Kasumi-1 (cell line): ENCODE results near the gene NACA.
"Not testable (repeated sequence)": the region's sequence is repeated elsewhere in the genome, so short reads cannot be mapped to it uniquely, and the experiment has no call there.

ENCODE experiments used
- DNase-seq, 2 experiments: peaks; one replicate each; lab custom pipeline; 2025; lab: John Stamatoyannopoulos, UW

Gene NACA

DNA sequence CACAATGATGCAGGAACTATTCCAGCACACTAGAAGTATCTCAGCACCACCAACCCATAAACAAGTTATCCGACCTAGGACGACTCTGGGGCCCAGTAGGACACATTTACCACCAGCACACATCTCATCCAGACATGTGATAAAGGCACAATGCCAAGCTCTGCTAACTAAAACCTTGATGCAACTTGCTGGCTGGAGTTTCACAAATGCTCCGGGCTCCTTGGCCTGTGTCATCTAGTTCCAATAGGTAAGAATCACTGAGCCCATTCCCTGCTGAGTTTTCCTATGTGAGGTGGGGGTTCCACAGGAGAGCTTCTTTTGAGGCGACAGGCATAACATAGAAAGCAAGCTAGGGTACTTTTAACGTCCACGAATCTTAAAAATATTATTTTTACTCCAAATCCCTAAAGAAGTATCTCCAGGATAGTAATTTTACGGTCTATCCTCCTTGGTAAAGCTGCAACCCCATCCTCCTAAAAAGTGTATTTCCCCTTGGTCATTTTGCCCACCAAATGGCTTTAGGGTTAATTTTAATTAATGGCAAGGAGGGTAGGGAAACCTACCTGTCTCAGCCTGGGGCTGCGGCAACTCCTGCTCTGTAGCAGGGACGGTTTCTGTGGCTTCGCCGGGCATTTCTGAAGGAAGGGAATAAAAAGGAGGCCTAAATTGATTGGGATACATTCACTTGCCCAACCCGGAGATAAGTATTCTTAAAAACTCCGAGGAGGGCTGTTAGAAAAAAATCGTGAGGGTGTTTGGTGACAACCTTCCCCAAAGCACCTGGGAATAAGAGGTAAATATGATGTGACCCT is 1.0 kb downstream of the NACA start:
- DNase-seq = peak; percentile 29 to 30

GRCh38 chr12:56723352-56723751 is 1.7 kb downstream of the NACA start:
- no peak for DNase-seq

DNA sequence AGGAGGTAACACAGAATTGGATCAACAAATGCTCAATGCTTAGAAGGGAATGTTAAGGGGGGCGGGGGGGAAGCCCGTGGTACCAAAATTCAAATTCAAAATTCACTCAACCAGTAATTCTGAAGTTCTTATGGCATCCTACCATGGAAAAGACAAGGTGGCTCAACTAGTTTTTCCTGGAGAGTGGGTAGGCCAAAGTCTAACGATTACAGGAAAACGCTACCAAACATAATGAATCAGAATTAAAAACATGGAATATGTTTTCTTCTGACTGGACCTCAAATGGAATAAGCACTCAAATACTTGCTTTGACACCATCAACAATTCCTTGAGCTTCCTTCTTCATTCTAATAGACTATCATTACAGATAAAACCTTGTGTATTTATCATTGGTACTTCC is 2.3 kb downstream of the NACA start:
- no peak for DNase-seq

GRCh38 chr12:56721721-56722120 is 3.4 kb downstream of the NACA start:
- no peak for DNase-seq

DNA sequence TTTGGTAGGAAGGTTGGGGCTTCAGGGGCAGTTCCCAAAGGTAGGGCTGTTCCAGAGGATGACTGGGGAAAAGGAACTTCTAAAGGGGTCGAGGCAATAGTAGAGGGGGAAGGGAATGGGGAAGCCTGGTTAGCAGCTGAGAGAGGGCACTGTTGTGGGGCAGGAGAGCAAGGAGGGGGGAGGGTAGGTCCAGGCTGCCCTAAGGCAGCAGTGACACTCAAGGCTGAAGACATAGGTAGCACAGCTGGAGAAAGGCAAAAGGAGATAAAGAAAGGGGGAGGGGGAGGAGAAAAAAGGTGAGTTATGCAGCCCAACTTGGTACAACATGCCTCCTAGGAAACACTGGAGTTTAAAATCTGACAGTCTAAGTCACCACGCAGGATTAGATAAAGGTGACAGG is 3.9 kb downstream of the NACA start:
- DNase-seq = no peak

GRCh38 chr12:56720731-56721151 is 4.4 kb downstream of the NACA start:
- peak; percentile 27 to 55 for DNase-seq

GRCh38 chr12:56719056-56719455 is 6.0 kb downstream of the NACA start:
- DNase-seq = no peak

DNA sequence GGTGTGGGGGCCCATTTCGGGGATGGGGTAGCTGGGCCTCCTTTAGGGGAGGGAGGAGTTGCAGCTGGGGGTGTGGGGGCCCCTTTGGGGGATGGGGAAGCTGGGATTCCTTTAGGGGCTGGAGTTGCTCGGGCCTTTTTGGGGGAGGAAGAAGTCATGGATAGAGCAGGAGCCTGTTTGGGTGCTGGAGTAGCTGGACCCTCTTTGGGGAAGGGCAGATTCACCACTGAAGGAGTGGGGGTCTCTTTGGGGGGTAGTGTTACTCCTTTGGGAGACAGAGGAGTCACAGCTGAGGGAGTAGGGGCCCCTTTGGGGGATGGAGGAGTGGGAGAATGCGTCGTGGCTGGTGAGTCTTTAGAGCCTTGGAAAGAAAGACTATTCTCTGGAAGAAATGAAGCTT is 6.5 kb downstream of the NACA start:
- DNase-seq = no peak

- no peak for DNase-seq
Observed at GRCh38 chr12:56718149-56718548, 7.0 kb downstream of the NACA start.

GRCh38 chr12:56716933-56717880 is 7.9 kb downstream of the NACA start:
- DNase-seq = no peak

DNA sequence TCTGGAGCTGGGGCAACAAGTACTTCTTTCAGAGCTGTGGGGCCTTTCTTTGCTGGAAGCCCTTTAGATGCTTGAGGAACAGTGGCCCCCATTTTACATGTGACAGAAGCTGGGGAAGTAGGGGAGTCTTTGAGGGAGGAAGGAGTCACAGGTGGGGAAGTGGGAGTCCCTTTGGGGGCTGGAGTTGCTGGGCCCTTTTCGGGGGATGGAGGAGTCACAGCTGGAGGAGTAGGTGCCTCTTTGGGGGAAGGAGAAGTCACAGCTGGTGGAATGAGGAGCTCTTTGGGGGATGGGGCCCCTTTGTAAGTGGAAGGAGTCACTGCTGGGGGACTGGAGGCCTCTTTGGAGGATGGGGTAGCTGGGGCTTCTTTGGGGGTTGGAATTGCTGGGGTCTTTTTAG is 8.6 kb downstream of the NACA start:
- DNase-seq = peak; percentile 51 to 57

- no peak for DNase-seq
Observed at GRCh38 chr12:56715798-56716197, 9.3 kb downstream of the NACA start.

DNA sequence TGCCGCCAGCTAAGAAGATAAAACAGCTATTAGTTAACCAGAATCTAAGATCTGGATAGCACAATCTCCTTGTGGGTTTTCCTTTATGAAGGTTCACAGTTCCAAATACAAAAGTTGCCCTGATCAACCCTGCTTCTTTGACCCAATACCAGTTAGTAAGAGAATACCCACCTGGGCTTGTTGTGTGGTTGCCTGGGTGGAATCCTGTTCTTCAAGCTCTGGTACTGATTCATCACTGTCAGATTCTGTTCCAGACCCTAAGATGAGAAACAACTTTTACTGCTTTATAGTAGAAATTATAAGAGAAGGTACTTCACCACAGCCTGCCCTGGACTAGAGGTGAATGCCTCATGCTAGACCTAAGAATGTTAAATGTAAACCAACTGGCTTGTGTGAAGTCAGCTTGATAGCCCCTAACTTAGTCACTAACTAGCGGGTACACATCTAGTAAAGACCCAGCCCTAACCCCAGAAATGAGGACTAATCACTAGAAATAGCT is 10.6 kb downstream of the NACA start:
- DNase-seq = no peak

- DNase-seq = no peak
Observed at GRCh38 chr12:56713345-56713744, 11.8 kb downstream of the NACA start.

DNA sequence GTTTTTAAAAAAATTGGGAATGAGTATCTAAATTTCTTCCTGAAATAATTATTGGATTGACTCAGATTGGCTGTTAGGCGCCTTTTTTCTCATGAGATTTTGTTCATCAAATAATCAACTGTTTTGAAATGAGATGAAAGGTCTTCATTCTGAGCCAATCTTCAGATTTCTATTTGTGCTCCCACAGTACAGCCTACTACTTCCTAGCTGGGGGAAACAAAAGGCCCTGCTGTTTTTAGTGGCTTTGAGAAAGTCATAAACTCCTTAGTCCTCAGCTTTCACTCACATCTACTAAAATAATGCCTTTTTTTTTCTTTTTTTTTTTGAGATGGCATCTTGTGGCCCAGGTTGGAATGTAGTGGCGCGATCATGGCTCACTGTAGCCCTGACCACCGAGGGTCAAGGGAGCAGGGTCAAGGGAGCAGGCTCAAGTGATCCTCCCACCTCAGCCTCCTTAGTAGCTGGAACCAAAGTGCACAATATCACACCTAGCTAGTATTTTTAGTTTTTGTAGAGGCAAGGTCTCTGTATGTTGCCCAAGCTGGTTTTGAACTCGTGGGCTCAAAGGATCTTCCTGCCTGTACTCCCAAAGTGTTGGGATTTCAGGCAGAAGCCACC is 15.2 kb downstream of the NACA start:
- DNase-seq = no peak

DNA sequence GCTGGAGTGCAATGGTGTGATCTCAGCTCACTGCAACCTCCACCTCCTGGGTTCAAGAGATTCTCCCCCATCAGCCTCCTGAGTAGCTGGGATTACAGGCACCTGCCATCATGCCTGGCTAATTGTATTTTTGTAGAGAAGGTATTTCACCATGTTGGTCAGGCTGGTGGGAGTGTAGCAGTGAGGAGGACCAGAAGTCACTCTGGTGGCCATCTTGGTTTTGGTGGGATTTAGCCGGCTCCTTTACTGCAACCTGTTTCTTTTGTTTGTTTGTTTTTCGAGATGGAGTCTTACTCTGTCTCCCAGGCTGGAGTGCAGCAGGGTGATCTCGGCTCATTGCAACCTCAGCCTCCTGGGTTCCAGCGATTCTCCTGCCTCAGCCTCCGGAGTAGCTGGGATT is 20.6 kb downstream of the NACA start:
- DNase-seq = not testable (repeated sequence)

DNA sequence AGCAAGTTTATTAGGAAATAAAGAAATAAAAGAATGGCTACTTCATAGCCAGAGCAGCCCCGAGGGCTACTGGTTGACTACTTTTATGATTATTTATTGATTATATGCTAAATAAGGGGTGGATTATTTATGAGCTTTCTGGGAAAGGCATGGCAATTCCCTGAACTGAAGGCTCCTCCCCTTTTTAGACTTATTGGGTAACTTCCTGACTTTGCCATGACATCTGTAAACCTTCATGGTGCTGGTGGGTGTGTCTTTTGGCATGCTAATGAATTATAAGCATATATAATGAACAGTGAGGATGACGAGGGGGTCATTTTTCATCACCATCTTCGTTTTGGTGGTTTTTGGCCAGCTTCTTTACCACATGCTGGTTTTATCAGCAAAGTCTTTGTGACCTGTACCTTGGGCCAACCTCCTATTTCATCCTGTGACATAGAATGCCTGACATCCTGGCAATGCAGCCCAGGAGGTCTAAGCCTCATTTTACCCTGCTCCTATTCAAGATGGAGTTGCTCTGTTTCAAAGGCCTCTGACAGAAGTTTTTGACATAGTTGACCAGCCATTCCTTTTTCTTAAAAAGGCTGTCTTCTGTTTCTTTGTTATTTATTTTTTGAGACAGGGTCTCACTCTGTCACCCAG is 26.0 kb downstream of the NACA start:
- peak; percentile 31 to 47 for DNase-seq

DNA sequence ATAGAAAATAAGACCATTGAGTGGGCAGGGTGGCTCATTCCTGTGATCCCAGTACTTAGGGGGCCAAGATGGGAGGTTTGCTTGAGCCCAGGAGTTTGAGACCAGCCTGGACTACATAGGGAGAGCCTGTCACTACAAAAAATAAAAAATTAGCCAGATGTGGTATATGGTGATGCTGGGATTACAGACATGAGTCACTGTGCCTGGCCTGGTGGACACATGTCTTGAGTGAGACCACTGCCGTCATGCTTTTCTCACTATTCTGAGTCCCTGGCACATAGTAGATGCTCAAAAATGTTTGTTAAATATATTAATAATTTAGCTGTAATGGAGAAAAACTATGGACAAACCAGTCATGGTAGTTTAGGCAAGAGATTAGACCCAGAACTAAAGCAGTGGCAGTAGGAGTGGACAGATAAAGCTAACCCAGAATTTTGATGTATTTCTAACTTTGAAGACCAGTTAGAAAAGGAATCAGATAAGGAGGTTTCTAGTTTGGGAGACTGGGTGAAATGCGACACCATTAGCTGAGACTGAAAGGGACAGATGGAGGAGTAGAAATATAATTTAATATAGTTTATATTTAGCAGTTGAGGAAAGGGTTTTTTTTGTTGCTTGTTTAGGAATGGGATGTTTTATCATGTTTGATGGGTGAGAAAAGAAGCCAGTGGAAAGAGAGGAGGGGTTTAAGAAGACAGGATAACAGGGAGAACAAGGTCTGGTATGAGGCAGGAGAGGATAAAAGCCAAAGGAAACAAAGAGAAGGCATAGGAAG is 29.6 kb downstream of the NACA start:
- DNase-seq = no peak

- no peak for DNase-seq
Observed at GRCh38 chr12:56694161-56694560, 30.9 kb downstream of the NACA start.

DNA sequence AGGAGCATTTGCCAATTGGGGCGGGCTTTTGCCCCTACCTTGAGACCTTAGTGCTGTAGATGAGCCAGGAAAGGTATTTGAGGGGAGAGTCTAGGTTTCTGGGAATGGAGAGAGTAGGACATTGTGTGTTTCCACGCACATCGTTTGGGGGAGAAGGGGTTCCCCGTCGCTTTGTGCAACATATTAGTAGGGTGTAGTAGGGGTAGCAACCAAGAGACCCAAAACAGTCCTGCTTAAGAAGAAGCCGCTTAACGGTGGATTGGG is 36.3 kb downstream of the NACA start:
- DNase-seq = no peak

GRCh38 chr12:56688129-56688845 is 36.8 kb downstream of the NACA start, which contains the start of gene PTGES3:
PTGES3 (minus strand) TSS chr12:56688284; CDS start chr12:56687999, 285 bp downstream.
- DNase-seq = peak; percentile 98 to 100
